Measurements from ENCODE around the gene AGPAT4. TPM values are rescaled to one million over a fixed set of nuclear protein-coding genes. Genes with fewer than 3 reads are reported as not detected.

AGPAT4 gene
- polyA plus RNA-seq, 2 of the 4 experiments (the other 2 are of a cell fraction), result 2.1 to 3.7 TPM

DNA sequence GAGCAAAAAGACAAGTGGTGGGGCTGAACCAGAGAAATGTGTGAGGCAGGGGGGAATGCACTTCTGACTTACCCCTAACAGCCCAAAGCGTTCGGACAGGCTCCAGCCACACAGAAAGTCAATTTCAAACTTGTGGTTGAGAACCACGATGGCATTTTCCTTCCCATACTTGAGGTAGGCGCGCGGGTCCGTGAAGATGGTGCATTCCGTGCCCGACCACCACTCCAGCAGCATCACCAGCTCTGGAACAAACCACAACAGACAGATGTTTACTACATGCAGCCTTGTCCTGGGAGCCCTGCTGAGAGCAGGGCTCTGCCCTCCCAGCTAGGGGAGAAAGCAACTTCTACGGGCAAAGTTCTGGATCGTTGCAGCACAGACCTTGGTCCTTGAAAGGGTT is 107.7 kb downstream of the AGPAT4 start:
- CTCF ChIA-PET, result interaction anchor here (0.5 to 0.6 kb wide), 2 partner anchors 62 to 475 kb away, joined by 3 read pairs; no protein-coding TSS in a partner anchor
- no peaks in the 10 kb centered on the region for H3K9me3 ChIP-seq
- TF ChIP-seq RFX5 (IDR thresholded peaks at IDR 0.05), result no peak
- TF ChIP-seq FOSL2 (IDR thresholded peaks at IDR 0.05), result no peak
- TF ChIP-seq FOSL2 (CRISPR knock-in tag; IDR thresholded peaks at IDR 0.05), result no peak
- no peak for TF ChIP-seq HOXA7 (CRISPR knock-in tag; IDR thresholded peaks at IDR 0.05)
- TF ChIP-seq CBX8 (IDR thresholded peaks at IDR 0.05), result no peak
- no peak for TF ChIP-seq PHF8 (IDR thresholded peaks at IDR 0.05; ENCODE audit: borderline replicate concordance, low read depth)
- no peak for TF ChIP-seq EHF (CRISPR knock-in tag; IDR thresholded peaks at IDR 0.05)
- TF ChIP-seq, protein P1, sequence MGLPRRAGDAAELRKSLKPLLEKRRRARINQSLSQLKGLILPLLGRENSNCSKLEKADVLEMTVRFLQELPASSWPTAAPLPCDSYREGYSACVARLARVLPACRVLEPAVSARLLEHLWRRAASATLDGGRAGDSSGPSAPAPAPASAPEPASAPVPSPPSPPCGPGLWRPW (IDR thresholded peaks at IDR 0.05), result no peak
- no peak for TF ChIP-seq CEBPB (IDR thresholded peaks at IDR 0.05)
- TF ChIP-seq NPAS2 (CRISPR knock-in tag; IDR thresholded peaks at IDR 0.05; ENCODE audit: borderline replicate concordance), result no peak
- no peak for TF ChIP-seq KDM1A (IDR thresholded peaks at IDR 0.05; ENCODE audit: low read depth)
- TF ChIP-seq TFCP2L1 (CRISPR knock-in tag; IDR thresholded peaks at IDR 0.05), result no peak
- no peak for TF ChIP-seq HEYL (CRISPR knock-in tag; IDR thresholded peaks at IDR 0.05)
- TF ChIP-seq MYC (IDR thresholded peaks at IDR 0.05; ENCODE audit: borderline replicate concordance, low read length), result no peak
- TF ChIP-seq MAFK (IDR thresholded peaks at IDR 0.05; ENCODE audit: partially characterized antibody), result no peak
- DNase-seq (ENCODE audit: low read depth in 1 of 2, low spot score in 1 of 2), result no peak
- no peak overlapping the region for H3K27ac ChIP-seq
- H3K4me2 ChIP-seq, result no peak overlapping the region
- H3K4me3 ChIP-seq, result no peak overlapping the region
- ATAC-seq, result no peak
- POLR2A ChIA-PET, result no interaction called here
- no peak for FAIRE-seq
- H3K4me1 ChIP-seq, result peaks cover 10% of the 10 kb centered on the region
- 91% methylated on average over 11 of the region's 11 CpGs for WGBS (ENCODE audit: missing lambda C conversion rate)

DNA sequence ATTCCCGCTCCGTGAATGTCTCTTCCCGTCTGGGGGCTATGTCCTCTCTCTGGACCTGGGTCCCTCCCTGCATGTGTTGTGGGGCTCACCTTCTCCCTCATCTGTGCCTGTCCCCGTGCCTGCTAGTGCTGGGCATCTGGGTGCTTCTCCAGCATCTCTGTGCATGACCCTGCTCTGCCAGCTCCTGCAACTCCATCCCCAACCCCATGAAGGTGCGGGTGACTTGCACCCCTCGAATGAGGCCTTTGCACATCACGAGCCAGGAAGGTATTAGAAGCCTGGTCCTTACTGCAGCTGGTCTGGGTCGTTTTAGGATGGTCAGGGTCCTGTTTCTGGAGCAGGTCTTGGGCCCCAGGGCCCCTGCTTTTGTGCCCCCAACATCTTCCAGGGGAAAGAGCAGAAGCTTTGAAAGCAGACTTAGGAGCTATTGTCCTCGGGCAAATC is 109.7 kb downstream of the AGPAT4 start:
- Histone ChIP-seq H3K4me3 (no peak overlapping the region), H3K4me1 (peaks cover 10% of the 10 kb centered on the region), H3K9me3 (no peaks in the 10 kb centered on the region), H3K4me2 (no peak overlapping the region), H3K27ac (no peak overlapping the region)
- TF ChIP-seq SREBF2 (IDR thresholded peaks at IDR 0.05) (no peak), CEBPB (IDR thresholded peaks at IDR 0.05) (no peak), MYC (IDR thresholded peaks at IDR 0.05; ENCODE audit: borderline replicate concordance, low read length) (no peak), E2F6 (IDR thresholded peaks at IDR 0.05; ENCODE audit: borderline replicate concordance, low read depth) (no peak), FOSL2 (IDR thresholded peaks at IDR 0.05) (no peak), FOSL2 (CRISPR knock-in tag; IDR thresholded peaks at IDR 0.05) (no peak), EHMT2 (IDR thresholded peaks at IDR 0.05; ENCODE audit: low read depth) (no peak), RCOR1 (IDR thresholded peaks at IDR 0.05; ENCODE audit: low read depth, low read length) (no peak), MAZ (IDR thresholded peaks at IDR 0.05; ENCODE audit: borderline replicate concordance, low read depth, low read length) (no peak), RAD21 (conservative IDR thresholded peaks at IDR 0.05 in 1 of 2, IDR thresholded peaks at IDR 0.05 in 1 of 2) (no peak), NPAS2 (CRISPR knock-in tag; IDR thresholded peaks at IDR 0.05; ENCODE audit: borderline replicate concordance) (no peak), SMC3 (IDR thresholded peaks at IDR 0.05) (no peak), NR3C1 (IDR thresholded peaks at IDR 0.05) (no peak), HOXB13 (CRISPR knock-in tag; IDR thresholded peaks at IDR 0.05; ENCODE audit: low read depth) (no peak), JUNB (IDR thresholded peaks at IDR 0.05) (no peak)
- TF ChIP-seq, protein P2, sequence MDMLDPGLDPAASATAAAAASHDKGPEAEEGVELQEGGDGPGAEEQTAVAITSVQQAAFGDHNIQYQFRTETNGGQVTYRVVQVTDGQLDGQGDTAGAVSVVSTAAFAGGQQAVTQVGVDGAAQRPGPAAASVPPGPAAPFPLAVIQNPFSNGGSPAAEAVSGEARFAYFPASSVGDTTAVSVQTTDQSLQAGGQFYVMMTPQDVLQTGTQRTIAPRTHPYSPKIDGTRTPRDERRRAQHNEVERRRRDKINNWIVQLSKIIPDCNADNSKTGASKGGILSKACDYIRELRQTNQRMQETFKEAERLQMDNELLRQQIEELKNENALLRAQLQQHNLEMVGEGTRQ (IDR thresholded peaks at IDR 0.05), result no peak
- TF ChIP-seq, protein P3, sequence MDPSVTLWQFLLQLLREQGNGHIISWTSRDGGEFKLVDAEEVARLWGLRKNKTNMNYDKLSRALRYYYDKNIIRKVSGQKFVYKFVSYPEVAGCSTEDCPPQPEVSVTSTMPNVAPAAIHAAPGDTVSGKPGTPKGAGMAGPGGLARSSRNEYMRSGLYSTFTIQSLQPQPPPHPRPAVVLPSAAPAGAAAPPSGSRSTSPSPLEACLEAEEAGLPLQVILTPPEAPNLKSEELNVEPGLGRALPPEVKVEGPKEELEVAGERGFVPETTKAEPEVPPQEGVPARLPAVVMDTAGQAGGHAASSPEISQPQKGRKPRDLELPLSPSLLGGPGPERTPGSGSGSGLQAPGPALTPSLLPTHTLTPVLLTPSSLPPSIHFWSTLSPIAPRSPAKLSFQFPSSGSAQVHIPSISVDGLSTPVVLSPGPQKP (IDR thresholded peaks at IDR 0.05; ENCODE audit: low read depth, low read length), result no peak
- TF ChIP-seq, protein P1 (IDR thresholded peaks at IDR 0.05), result no peak
- TF ChIP-seq, protein P4, sequence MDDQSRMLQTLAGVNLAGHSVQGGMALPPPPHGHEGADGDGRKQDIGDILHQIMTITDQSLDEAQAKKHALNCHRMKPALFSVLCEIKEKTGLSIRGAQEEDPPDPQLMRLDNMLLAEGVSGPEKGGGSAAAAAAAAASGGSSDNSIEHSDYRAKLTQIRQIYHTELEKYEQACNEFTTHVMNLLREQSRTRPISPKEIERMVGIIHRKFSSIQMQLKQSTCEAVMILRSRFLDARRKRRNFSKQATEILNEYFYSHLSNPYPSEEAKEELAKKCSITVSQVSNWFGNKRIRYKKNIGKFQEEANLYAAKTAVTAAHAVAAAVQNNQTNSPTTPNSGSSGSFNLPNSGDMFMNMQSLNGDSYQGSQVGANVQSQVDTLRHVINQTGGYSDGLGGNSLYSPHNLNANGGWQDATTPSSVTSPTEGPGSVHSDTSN (IDR thresholded peaks at IDR 0.05), result no peak
- TF ChIP-seq, protein P5, sequence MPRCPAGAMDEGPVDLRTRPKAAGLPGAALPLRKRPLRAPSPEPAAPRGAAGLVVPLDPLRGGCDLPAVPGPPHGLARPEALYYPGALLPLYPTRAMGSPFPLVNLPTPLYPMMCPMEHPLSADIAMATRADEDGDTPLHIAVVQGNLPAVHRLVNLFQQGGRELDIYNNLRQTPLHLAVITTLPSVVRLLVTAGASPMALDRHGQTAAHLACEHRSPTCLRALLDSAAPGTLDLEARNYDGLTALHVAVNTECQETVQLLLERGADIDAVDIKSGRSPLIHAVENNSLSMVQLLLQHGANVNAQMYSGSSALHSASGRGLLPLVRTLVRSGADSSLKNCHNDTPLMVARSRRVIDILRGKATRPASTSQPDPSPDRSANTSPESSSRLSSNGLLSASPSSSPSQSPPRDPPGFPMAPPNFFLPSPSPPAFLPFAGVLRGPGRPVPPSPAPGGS (IDR thresholded peaks at IDR 0.05), result no peak
- ChIA-PET CTCF (no interaction called here), POLR2A (no interaction called here)
- FAIRE-seq, result no peak
- ATAC-seq, result no peak
- no peak for DNase-seq (ENCODE audit: low read depth in 1 of 2, low spot score in 1 of 2)
- 70% methylated on average over 6 of the region's 9 CpGs for WGBS (ENCODE audit: missing lambda C conversion rate)

Data from A549 (cell line).